ENCODE results near the gene SIRT6.
"Not testable (repeated sequence)": the region's sequence is repeated elsewhere in the genome, so short reads cannot be mapped to it uniquely, and the experiment has no call there.

The SIRT6 gene

GRCh38 chr19:4183967-4184717 is 1.8 kb upstream of the SIRT6 start:
- in situ Hi-C loops (cut with HindIII; ENCODE audit: low pct_ligation_motif_present, low pct_unique_long_range_greater_than_20kb, low sequenced_read_pairs), result no loop called here
- no peak for DNase-seq

GRCh38 chr19:4181053-4181508 is 1.3 kb downstream of the SIRT6 start:
- DNase-seq, result no peak
- in situ Hi-C loops (cut with HindIII; ENCODE audit: low pct_ligation_motif_present, low pct_unique_long_range_greater_than_20kb, low sequenced_read_pairs), result no loop called here

DNA sequence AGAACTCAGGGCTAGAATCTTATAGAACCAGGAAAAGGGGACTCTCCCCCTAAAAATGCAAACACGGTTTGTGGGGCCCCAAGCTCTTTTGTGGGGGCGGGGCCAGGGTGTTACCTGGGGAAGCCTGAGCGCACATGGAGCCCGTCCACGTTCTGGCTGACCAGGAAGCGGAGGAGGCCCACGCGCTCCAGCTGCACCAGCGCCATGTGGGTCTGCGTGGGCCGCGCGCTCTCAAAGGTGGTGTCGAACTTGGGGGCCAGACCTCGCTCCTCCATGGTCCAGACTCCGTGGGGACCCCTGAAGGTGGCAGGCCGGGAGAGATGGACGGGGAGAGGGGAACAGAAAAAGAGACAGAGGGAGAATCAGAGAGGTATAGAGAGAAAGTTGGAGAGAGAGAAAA is 3.4 kb downstream of the SIRT6 start:
- no peak for DNase-seq
- in situ Hi-C loops (cut with HindIII; ENCODE audit: low pct_ligation_motif_present, low pct_unique_long_range_greater_than_20kb, low sequenced_read_pairs), result no loop called here

DNA sequence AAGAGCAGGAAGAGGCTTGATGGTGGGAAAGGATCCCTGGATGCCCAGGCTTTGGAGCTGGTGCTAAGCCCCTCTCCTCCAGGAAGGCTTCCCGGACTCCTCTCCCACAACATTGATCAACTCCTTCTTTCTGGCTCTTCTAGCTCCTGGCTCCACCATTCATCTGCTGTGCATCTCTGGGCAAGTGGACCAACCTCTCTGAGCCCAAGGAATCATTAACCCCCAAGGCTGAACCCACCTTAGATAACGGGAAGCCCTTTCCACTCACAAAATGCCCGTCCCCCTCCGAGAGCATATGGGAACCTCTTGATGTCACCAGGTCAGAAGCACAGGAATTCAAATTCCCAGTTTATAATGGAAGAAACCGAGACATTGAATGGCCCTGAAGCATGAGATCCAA is 5.2 kb downstream of the SIRT6 start:
- DNase-seq, result no peak
- in situ Hi-C loops (cut with HindIII; ENCODE audit: low pct_ligation_motif_present, low pct_unique_long_range_greater_than_20kb, low sequenced_read_pairs), result no loop called here

DNA sequence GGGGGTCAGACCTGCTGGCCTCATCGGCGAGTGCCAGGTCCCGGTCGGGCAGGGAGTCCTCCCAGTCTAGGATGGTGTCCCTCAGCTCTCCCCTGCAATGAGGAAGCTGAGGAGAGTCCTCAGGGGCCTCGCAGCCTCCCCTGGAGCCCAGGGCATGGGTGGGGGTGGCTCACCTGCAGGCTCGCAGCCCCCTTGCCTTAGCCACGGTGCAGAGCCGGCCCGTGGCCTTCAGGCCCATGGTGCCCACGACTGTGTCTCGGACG is 6.8 kb downstream of the SIRT6 start:
- DNase-seq, result no peak
- in situ Hi-C loops (cut with HindIII; ENCODE audit: low pct_ligation_motif_present, low pct_unique_long_range_greater_than_20kb, low sequenced_read_pairs), result no loop called here

GRCh38 chr19:4174895-4175668 is 7.3 kb downstream of the SIRT6 start:
- in situ Hi-C loops (cut with HindIII; ENCODE audit: low pct_ligation_motif_present, low pct_unique_long_range_greater_than_20kb, low sequenced_read_pairs), result no loop called here
- no peak for DNase-seq

- in situ Hi-C loops (cut with HindIII; ENCODE audit: low pct_ligation_motif_present, low pct_unique_long_range_greater_than_20kb, low sequenced_read_pairs), result no loop called here
- no peak for DNase-seq
Measured at GRCh38 chr19:4174213-4174894, 8.0 kb downstream of the SIRT6 start.

DNA sequence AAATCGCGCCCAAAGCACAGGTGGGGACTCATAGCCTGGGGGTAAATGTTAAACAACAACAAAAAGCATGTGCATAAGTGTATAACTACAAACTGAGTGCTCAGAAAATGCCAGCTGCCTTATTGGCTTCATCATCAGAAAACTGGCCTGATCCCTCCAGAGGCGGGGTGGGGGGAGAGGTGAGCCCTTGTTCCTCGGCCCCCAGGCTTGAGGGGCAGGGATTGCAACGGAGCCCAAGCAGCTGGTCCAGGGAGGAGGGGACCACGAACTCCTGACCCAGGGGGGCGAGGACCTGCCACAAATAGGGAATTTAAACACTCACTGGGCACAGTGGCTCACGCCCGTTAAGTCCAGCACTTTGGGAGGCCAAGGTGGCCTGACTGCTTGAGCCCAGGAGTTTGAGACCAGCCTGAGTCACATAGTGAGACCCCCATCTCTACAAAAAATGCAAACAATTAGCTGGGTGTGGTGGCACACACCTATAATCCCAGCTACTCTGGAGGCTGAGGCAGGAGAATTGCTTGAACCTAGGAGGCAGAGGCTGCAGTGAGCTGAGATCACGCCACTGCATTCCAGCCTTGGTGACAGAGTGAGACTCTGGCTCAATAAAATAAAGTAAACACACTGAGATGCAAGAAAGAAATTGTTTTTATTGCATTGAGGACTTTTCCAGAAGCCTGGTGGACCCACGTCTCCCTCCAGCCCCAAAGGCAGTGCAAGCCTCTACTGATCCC is 8.7 kb downstream of the SIRT6 start:
- in situ Hi-C loops (cut with HindIII; ENCODE audit: low pct_ligation_motif_present, low pct_unique_long_range_greater_than_20kb, low sequenced_read_pairs), result no loop called here
- no peak for DNase-seq

DNA sequence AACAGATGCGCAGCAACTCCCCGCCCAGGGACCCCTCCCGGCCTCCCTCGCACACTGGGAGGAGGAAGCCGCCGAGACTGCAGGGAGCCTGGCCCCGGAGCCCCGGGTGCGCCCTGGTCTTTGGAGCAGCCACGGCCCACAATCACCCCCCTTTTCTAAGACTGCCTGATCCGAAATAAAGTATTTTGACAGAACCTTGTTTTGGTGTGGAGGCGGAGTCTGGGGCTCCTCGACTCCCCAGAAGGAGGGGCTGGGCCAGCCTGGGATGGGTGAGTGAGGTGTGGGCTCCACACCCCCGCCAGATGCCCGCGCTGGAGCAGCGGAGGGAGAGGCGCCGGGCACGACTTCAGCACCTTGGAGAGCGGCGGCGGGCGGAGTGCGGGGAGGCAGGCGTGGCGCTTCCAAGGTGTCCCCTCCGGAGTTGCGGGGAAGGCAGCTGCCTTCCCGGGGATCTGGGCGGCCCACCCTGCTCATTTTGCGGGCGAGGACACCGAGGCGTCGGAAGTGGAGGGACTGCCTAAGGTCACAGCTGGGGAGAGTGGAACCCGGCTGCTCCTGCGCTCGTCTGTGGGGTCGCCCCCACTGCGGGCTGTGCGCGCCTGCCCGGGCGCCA is 9.4 kb downstream of the SIRT6 start:
- in situ Hi-C loops (cut with HindIII; ENCODE audit: low pct_ligation_motif_present, low pct_unique_long_range_greater_than_20kb, low sequenced_read_pairs), result no loop called here
- DNase-seq, result peak; percentile 52

- DNase-seq, result no peak
- in situ Hi-C loops (cut with HindIII; ENCODE audit: low pct_ligation_motif_present, low pct_unique_long_range_greater_than_20kb, low sequenced_read_pairs), result no loop called here
Measured at GRCh38 chr19:4171676-4172075, 10.7 kb downstream of the SIRT6 start.

DNA sequence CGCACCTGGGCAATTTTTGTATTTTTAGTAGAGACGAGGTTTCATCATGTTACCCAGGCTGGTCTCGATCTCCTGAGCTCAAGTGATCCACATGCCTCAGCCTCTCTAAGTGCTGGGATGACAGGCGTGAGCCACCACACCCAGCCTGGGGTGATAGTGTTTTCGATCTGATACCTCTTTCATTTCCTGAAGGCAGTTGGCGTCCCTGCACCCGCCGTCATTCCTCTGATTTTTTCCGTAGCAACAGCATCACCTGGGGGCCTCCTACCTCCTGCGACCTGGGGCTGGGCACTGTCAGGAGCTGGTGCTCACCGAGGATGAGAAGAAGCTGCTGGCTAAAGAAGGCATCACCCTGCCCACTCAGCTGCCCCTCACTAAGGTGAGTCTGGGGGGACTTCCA is 18.1 kb downstream of the SIRT6 start:
- DNase-seq, result no peak
- in situ Hi-C loops (cut with HindIII; ENCODE audit: low pct_ligation_motif_present, low pct_unique_long_range_greater_than_20kb, low sequenced_read_pairs), result no loop called here

GRCh38 chr19:4161415-4162077 is 20.8 kb downstream of the SIRT6 start:
- in situ Hi-C loops (cut with HindIII; ENCODE audit: low pct_ligation_motif_present, low pct_unique_long_range_greater_than_20kb, low sequenced_read_pairs), result no loop called here
- no peak for DNase-seq

- DNase-seq; in situ Hi-C loops (cut with HindIII; ENCODE audit: low pct_ligation_motif_present, low pct_unique_long_range_greater_than_20kb, low sequenced_read_pairs): not testable (repeated sequence)
Measured at GRCh38 chr19:4157971-4158370, 24.4 kb downstream of the SIRT6 start.

DNA sequence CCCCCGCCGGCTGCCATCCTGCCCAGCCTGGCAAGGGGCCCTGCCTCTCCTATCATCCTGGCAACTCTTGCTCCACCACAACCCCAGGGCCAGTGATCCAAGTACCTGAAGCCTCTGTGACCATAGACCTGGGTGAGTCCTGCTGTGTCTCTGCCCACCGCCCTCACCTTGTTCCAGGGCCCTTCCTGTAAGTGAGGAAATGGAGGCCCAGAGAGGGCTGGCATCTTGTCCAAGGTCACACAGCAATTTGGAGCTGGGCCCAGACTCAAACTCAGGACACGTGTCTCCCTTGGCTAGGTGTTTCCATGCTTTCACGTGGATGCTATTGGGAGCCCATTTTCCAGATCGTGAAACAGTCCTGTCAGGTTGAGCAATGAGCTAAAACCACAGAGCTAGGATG is 25.2 kb downstream of the SIRT6 start:
- in situ Hi-C loops (cut with HindIII; ENCODE audit: low pct_ligation_motif_present, low pct_unique_long_range_greater_than_20kb, low sequenced_read_pairs), result no loop called here
- DNase-seq, result no peak

- DNase-seq, result no peak
- in situ Hi-C loops (cut with HindIII; ENCODE audit: low pct_ligation_motif_present, low pct_unique_long_range_greater_than_20kb, low sequenced_read_pairs), result no loop called here
Measured at GRCh38 chr19:4154571-4155312, 27.6 kb downstream of the SIRT6 start.

DNA sequence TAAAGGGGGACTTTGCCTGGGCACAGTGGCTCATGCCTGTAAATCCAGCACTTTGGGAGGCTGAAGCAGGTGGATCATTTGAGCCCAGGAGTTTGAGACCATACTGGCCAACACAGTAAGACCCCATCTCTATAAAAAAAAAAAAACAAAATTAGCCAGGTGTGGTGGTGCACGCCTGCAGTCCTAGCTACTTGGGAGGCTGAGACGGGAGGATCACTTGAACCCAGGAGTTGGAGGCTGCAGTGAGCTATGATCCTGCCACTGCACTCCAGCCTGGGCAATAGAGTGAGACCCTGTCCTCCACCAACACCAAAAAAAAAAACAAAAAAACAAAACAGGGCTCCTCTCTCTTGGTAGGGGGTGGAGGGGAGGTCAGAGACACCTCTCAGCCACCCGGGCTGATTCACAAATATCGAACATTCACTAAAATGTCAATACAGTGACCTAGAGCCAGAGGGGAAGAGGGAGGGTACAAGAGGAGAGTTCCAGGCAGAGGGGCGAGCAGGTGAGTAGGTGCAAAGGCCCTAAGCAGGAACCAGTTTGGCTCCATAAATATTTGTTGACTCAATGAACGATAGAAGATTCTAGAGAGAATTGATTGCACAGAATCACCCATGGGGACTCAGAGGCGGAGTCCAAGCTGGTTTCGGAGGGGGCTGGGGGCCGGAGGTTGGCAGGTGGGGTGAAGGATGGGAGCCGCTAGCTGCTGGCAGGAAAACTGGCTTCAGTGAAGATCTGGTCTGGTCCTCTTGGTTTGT is 29.9 kb downstream of the SIRT6 start:
- in situ Hi-C loops (cut with HindIII; ENCODE audit: low pct_ligation_motif_present, low pct_unique_long_range_greater_than_20kb, low sequenced_read_pairs), result no loop called here
- no peak for DNase-seq

DNA sequence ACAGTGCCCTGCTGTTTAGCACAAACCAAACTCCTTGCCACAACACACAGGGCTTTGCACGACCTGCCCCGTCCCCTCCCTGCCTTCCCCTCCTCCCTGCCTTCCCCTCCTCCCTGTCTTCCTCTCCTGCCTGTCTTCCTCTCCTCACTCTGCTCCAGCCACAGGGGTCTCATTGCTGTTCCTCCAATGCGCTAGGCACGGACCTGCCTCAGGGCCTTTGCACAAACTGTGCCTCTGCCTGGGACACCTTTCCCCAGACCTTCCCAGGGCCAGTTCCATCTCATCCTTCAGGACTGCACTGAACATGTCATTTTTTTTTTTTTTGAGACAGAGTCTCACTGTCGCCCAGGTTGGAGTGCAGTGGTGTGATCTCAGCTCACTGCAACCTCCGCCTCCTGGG is 30.7 kb downstream of the SIRT6 start:
- in situ Hi-C loops (cut with HindIII; ENCODE audit: low pct_ligation_motif_present, low pct_unique_long_range_greater_than_20kb, low sequenced_read_pairs), result no loop called here
- DNase-seq, result no peak
